ENCODE measurements around the gene THAP4. TPM values are rescaled to one million over a fixed set of nuclear protein-coding genes. Genes with fewer than 3 reads are reported as not detected.

The THAP4 gene
- total and polyA plus RNA-seq, 8 donors, result 16.0 to 172 (median 49.3) TPM

GRCh38 chr2:241534701-241535375 lies 102.1 kb downstream of the THAP4 start:
- WGBS, 5 donors, result 79 to 88% (median 84%) methylated on average over 13 to 17 of the region's 17 CpGs
- H3K27ac ChIP-seq, result no peak overlapping the region
- H3K4me3 ChIP-seq, result no peak overlapping the region
- intact Hi-C loops (cut with DNase I; ENCODE audit: low total_unique reads), result no loop called here
- H3K4me1 ChIP-seq, result no peaks in the 10 kb centered on the region
- no peak for DNase-seq
- TF ChIP-seq CTCF (IDR thresholded peaks at IDR 0.05) (no peak), POLR2A (IDR thresholded peaks at IDR 0.05) (no peak), POLR2AphosphoS5 (IDR thresholded peaks at IDR 0.05) (no peak), EP300 (IDR thresholded peaks at IDR 0.05) (no peak)
- peaks cover 0 to 12% (median 0%) of the 10 kb centered on the region in 3 donors for H3K27me3 ChIP-seq
- no peaks in the 10 kb centered on the region for H3K36me3 ChIP-seq
- H3K9me3 ChIP-seq, result no peaks in the 10 kb centered on the region

Small RNA genes within 50 kb of the gene (small RNA-seq; reads per million reads assigned to genes)
- gene RNA5SP122, result 0 reads per million in 4 donors

Other genes starting within 250 kb of the THAP4 start
- 100 to 1,000 TPM in 4 of 5 donors, 10 to 100 TPM in 1; 93.8 to 446 (median 240) TPM for gene STK25, start 128.6 kb downstream of the THAP4 start, total RNA-seq
- 100 to 1,000 TPM; 116 to 162 (median 120) TPM for gene STK25, start 128.6 kb downstream of the THAP4 start, polyA plus RNA-seq
- gene BOK, start 78.4 kb downstream of the THAP4 start, total RNA-seq, result 100 to 1,000 TPM in 1 of 5 donors, 10 to 100 TPM in 4; 13.0 to 112 (median 69.4) TPM
- 10 to 100 TPM; 14.7 to 31.0 (median 21.6) TPM for gene BOK, start 78.4 kb downstream of the THAP4 start, polyA plus RNA-seq
- gene ATG4B, start 535 bp upstream of the THAP4 start, total RNA-seq, result 100 to 1,000 TPM in 2 of 5 donors, 10 to 100 TPM in 3; 45.5 to 162 (median 98.5) TPM
- gene ATG4B, start 535 bp upstream of the THAP4 start, polyA plus RNA-seq, result 10 to 100 TPM; 31.5 to 42.5 (median 36.7) TPM
- gene DTYMK, start 49.7 kb upstream of the THAP4 start, total RNA-seq, result 10 to 100 TPM in 3 of 5 donors, 1 to 10 TPM in 2; 3.5 to 50.0 (median 14.1) TPM
- gene DTYMK, start 49.7 kb upstream of the THAP4 start, polyA plus RNA-seq, result 10 to 100 TPM; 16.5 to 29.9 (median 26.9) TPM
- gene ING5, start 64.9 kb upstream of the THAP4 start, total RNA-seq, result 100 to 1,000 TPM in 2 of 5 donors, 10 to 100 TPM in 3; 29.0 to 160 (median 35.4) TPM
- gene ING5, start 64.9 kb upstream of the THAP4 start, polyA plus RNA-seq, result 10 to 100 TPM; 19.9 to 39.0 (median 25.1) TPM
- 100 to 1,000 TPM in 1 of 5 donors, 10 to 100 TPM in 4; 17.3 to 369 (median 31.2) TPM for gene D2HGDH, start 97.5 kb upstream of the THAP4 start, total RNA-seq
- 10 to 100 TPM; 19.1 to 35.4 (median 19.1) TPM for gene D2HGDH, start 97.5 kb upstream of the THAP4 start, polyA plus RNA-seq
- gene GAL3ST2, start 139.7 kb upstream of the THAP4 start, total RNA-seq, result 100 to 1,000 TPM in 1 of 5 donors, not detected in 4; 311 TPM
- gene GAL3ST2, start 139.7 kb upstream of the THAP4 start, polyA plus RNA-seq, result not detected
- 100 to 1,000 TPM in 1 of 5 donors, not detected in 4; 415 TPM for gene NEU4, start 172.0 kb upstream of the THAP4 start, total RNA-seq
- under 1 TPM in 1 of 3 donors, not detected in 2; 0.08 TPM for gene NEU4, start 172.0 kb upstream of the THAP4 start, polyA plus RNA-seq
- gene PDCD1, start 221.7 kb upstream of the THAP4 start, total RNA-seq, result 1 to 10 TPM in 1 of 5 donors, under 1 TPM in 1, not detected in 3; 0.18 to 2.2 TPM
- gene PDCD1, start 221.7 kb upstream of the THAP4 start, polyA plus RNA-seq, result under 1 TPM; 0.31 to 0.76 (median 0.60) TPM
- gene RTP5, start 232.6 kb upstream of the THAP4 start, total RNA-seq, result under 1 TPM in 1 of 5 donors, not detected in 4; 0.43 TPM
- gene RTP5, start 232.6 kb upstream of the THAP4 start, polyA plus RNA-seq, result under 1 TPM in 1 of 3 donors, not detected in 2; 0.10 TPM

All from stomach (tissue), 9 donors.